CD4-positive, alpha-beta T cell treated with Interleukin-21 for 1 hour (primary cell): ENCODE results near the gene MRPS35.
A peak's percentile ranks its signal among the peaks of the same experiment; 100 is the strongest.
"Not testable (repeated sequence)": the region's sequence is repeated elsewhere in the genome, so short reads cannot be mapped to it uniquely, and the experiment has no call there.

ENCODE experiments used
- DNase-seq: peaks from one replicate; pipeline ENCODE4 v3.0.0-alpha.2; 2020

Gene MRPS35

DNA sequence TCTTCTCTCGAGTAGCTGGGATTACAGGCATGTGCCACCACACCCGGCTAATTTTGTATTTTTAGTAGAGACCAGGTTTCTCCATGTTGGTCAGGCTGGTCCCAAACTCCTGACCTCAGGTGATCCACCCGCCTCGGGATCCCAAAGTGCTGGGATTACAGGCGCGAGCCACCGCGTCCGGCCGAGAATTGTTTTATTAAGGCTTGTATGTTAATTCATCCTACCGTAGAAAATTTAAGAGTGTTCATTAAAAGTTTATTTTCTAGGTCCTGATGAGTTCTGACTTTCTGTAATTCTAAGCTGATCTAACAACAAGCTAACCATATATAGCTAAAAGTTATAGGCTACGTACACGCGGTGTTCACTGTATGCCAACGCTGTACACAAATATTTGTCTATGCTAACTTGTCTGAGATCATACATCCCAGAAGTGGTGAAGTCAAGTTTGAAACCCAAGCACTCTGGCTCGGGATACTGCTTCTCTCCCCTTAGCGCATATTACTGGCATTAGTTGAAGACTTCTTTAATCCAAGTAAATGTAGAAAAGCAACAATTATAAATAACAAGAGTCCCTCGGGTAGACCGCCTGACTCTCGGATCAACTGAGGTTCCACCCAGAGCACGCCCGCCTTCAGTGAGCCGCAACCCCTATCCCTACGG lies 570 bp upstream of the MRPS35 start:
- DNase-seq = peak; percentile 32

DNA sequence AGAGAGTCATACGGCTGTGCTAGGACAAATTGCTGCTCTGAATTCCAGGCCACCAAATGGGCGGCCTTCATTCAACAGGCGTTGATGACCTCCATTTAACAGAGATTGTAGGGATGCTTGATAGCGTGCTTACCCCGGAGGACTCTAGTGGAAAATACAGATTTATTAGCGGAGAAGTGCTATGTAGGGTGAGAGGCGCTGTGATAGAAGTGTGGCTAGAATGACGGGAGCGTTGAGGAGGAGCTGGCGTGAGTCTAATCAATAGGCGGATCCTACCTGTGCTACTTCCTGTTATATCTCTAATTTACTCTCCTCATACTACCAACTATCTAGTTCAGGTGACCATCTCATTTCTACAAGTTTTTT lies 668 bp downstream of the MRPS35 start:
- peak; percentile 8 for DNase-seq

- no peak for DNase-seq
These were observed 1.3 kb downstream of the MRPS35 start for GRCh38 chr12:27711967-27712366.

GRCh38 chr12:27723212-27723611 lies 12.6 kb downstream of the MRPS35 start:
- DNase-seq = no peak

DNA sequence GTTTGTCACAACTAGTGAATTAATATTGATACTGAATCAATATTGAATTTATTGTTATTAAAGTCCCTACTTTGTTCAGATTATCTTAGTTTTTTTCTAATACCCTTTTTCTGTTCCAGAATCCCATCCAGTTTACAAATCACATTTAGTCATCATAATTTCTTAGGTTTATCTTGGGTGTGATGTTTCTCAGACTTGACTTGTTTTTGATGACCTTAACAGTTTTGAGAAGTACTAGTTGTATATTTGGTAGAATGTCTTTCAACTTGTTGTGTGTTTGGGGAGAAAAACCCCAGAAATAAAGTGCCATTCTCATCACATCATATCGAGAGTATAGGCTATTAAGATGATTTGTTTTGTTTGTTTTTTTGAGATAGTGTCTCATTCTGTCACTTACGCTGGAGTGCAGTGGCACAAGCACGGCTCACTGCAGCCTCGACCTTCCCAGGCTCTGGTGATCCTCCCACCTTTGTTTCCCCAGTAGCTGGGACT lies 19.5 kb downstream of the MRPS35 start:
- no peak for DNase-seq

GRCh38 chr12:27732281-27732680 lies 21.6 kb downstream of the MRPS35 start:
- DNase-seq = no peak

DNA sequence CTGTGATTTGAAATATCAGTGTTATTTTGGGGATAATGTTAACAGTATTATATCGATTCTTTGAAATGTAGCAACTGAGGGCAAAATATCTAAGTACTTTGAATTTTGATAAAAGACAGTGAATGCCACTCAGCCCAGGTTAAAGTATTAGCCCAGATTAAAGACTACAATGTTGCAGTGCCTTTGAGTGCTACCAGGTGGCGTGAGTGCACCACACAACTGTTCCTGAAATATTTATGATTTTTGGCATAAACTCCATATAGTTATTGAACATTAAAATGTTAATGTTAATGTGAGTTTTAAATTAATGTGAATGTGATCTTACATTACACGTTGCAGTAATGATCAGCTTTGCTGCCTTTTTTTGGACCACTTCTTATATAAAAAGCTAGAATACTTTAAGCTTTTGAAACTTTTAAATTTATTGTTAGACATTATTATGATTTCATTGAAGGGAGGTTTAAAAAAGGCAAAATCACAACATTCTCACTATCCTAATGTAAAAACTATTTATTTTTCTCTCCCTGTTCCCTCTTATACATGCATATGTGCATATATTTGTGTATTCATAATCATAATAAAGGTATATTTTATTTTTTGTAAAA lies 22.5 kb downstream of the MRPS35 start:
- DNase-seq = peak; percentile 56

GRCh38 chr12:27733791-27734190 lies 23.2 kb downstream of the MRPS35 start:
- no peak for DNase-seq

DNA sequence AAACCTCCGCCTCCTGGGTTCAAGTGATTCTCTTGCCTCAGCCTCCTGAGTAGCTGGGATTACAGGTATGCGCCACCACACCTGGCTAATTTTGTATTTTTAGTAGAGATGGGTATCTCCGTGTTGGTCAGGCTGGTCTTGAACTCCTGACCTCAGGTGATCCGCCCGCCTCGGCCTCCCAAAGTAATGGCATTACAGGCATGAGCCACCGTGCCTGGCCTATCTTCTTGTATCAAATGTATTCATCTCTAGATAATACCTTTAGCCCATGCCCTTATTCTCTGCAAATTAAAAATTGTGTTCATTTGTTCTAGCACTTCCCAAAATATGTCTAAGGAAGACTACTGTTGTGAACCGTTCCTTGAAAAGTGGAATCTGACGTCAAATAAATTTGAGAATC lies 23.7 kb downstream of the MRPS35 start:
- not testable (repeated sequence) for DNase-seq

DNA sequence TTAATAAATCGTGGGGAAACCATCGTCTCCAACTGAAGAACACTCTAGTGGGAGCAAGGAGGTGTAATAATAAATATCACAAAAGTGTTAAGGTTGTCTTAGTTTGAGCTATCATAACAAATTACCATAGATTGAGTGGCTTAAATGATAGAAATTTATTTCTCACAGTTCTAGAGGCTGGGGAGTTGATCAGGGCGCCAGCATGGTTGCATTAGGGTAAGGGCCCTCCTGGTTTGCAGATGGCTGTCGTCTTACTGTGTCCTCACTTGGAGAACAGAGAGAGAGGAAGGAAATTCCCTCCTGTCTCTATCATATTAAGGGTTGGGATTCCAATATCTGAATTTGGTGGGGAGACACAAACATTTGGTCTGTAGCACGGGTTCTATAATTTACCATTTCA lies 33.0 kb downstream of the MRPS35 start:
- no peak for DNase-seq

DNA sequence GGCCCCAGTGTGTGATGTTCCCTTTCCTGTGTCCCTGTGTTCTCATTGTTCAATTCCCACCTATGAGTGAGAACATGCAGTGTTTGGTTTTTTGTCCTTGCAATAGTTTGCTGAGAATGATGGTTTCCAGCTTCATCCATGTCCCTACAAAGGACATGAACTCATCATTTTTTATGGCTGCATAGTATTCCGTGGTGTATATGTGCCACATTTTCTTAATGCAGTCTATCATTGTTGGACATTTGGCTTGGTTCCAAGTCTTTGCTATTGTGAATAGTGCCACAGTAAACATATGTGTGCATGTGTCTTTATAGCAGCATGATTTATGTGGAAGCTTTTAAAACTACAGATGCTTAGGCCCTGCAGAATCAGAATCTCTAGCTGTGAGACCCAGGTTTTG lies 35.1 kb downstream of the MRPS35 start:
- not testable (repeated sequence) for DNase-seq

DNA sequence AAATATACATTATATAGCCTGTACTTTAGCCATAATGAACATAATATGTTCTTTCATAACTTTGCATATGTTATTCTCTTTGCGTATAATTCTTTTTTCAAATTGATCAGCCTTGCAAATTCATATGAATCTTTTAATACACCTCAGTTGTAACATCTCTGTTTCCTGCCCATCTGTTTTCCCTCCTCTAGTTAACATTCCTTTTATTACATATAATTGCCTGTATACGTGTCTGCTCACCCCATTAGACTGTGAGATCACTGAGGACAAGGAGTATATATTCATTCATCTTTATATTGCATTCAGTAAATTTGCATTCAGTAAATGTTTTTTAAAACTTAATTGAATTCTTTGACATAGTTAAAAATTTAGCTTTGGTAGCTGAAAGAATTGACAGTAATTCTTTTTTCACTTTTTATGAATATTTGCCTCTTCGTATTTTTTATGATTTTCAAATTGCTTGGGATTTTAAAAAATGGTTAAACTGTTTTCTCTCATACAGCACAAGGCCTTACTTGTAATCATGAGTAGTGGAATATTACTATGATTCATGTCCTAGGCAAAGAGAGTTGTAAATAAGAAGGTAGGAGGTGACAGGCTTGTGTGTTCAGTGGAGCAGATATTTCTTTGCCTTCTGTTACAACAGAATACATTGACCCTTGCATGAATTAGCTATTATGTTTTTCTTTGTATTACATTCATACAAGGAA lies 36.6 kb downstream of the MRPS35 start:
- DNase-seq = no peak

DNA sequence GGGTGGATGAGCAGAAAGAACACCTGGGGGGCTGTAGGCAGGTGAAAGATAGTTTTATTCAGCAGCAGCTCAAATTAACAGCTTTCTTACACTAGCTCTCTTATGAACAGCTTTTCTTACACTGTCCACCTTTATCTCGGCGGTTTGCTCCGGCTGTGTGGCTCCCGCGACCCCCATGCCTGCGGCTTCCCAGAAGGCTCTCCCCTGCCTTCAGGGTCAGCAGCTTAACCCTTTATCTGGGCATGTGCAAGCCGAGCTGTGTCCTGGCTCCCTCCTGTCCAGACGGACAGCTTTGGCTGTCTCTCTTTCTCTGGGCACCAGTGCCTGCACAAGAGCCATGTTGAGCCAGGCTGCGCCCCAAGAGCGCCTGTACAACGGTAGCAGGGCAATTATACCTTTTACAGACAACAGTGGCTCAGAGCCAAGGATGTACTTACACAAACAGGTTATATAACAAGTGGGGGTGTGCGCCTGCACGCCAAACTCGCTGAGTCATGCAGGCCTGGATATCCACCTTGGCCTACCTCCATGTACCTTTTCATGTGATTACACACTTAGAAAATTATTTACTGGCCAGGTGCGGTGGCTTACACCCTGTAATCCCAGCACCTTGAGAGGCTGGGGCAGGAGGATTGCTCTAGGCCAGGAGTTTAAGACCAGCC lies 40.9 kb downstream of the MRPS35 start:
- no peak for DNase-seq

DNA sequence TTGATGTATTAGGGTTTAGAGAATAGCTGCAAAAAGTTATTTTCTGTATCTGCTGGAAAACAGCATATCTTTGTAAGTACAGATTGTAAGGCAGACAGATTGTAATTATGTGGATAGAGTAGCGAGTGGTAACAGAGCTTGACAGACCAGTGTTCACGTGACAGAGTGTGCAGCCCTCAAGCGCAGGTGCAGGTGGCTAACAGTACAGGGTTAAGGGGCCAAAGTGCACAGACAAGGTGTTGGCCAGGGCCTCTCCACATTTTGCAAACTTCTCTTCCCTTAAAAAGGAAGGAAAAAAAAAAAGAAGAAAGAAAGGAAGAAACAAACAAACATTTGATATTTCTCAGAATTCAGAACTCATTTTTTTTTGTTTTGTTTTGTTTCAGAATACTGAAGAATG lies 44.2 kb downstream of the MRPS35 start:
- DNase-seq = no peak

DNA sequence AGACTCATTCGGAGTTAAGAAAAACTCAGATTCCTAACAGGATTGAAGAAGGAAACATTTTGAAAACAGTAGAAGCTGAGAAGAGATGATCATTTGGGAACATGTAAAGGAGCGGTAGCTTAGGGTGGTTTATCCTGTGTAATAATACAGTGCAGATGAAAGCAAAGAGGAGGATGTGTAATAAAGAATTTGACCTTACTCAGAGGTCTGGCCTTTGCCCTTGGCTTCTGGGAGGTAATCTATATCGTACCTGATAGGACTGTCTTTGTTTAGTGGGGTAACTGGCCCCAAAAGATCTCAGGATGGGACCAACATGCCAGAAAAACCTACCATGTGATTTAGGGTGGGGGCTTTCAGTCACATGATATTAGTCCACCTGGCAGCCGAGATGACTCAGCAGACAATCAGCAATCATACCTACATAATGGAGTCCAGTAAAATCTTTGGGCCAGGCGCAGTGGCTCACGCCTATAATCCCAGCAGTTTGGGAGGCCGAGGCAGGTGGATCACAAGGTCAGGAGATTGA lies 46.1 kb downstream of the MRPS35 start:
- DNase-seq = no peak

DNA sequence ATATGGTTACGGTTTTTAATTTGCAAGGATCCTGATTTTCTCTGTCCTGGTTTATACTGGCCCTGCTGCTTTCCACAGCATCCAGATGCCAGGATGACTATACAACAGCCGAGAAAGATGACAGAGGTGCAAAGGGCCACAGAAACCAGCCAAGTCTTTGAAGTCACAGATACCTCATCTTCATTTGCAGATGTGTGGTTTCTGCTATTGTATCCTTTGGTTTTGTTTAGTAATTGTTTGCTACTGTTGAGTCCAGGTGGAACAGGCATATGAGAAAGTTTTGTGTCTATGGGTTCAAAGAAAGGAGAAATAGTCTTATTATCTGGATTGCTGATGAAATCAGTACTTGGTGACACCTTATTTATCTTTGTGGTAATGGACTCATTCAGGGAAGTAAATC lies 52.1 kb downstream of the MRPS35 start:
- no peak for DNase-seq

DNA sequence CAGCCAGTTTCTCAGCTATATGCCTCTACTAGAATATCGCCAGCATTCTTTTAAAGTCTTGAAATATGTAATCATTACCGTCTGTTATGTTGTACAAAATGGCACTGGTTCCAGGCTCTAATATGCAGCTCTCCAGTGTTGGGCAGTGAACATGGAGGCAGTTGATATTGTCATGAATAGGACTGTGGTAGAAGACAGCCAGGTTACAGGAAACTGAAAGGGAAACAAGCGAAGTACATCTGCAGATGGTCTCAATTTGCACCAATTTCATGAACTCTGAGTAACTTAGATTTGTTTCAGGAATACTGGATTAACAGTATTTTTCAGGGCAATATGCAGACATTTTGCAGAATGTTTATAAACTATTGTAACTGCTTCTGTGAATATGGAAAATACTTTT lies 56.0 kb downstream of the MRPS35 start:
- no peak for DNase-seq

GRCh38 chr12:27769142-27769673 lies 58.6 kb downstream of the MRPS35 start:
- no peak for DNase-seq

- no peak for DNase-seq
These were observed 61.1 kb downstream of the MRPS35 start for GRCh38 chr12:27771481-27772327.

- DNase-seq = no peak
These were observed 61.9 kb downstream of the MRPS35 start for GRCh38 chr12:27772328-27773049.

- DNase-seq = no peak
These were observed 66.5 kb downstream of the MRPS35 start for GRCh38 chr12:27777141-27777540.

DNA sequence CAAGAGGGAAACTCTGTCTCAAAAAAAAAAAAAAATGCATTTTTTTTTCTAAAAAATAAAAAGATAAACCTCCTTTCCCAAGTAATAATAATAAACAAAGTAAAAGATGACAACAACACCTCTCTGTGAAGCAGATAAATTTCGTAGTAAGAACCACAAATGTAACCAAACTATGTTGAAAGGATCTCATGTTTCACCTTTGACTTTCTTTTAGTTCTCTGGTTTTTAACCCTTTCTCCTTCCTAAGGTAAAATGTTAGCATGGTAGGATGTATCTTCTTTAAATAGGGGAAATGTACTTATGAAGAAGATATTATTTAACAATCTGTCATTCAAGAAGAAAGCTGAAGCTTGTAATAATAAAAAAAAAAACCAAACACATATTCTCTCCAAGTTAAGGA lies 67.6 kb downstream of the MRPS35 start:
- DNase-seq = no peak
